HepG2 (cell line): ENCODE measurements around the gene RAD9A. TPM values are rescaled to one million over a fixed set of nuclear protein-coding genes. Genes with fewer than 3 reads are reported as not detected.

Experiments
- ATAC-seq: fragments of 200-7000 bp; cut with Tn5 transposase; 3 replicates; pipeline ENCODE4 v1.9.1; 2020; ENCODE audit warnings: mild to moderate bottlenecking, moderate library complexity
- BruUV-seq: library from RNA; stranded (reverse); fragments of 400-500 nt; replicated peaks from 2 replicates; lab custom pipeline; 2021; lab: Mats Ljungman, UMichigan
- CTCF ChIA-PET: fragments of 300-600 bp; formaldehyde crosslinking; extraction: SDS; loops from one replicate; lab custom pipeline; 2021; ENCODE audit warnings: low total read pairs, inconsistent platforms, low intra/inter-chr PET ratio; lab: Yijun Ruan, JAX
- POLR2A ChIA-PET: fragments of 350-600 bp; sonication (Branson Sonifier 250); formaldehyde crosslinking; loops from one replicate; lab custom pipeline; 2020; ENCODE audit warnings: antibody characterized with exemption, inconsistent platforms; lab: Yijun Ruan, JAX
- DNase-seq: peaks from one replicate; pipeline ENCODE4 v3.0.0-alpha.2; 2015; ENCODE audit warnings: low spot score
- FAIRE-seq: peaks from 3 replicates; lab custom pipeline; 2011; peaks lifted over from hg19 to GRCh38; lab: Jason Lieb, UNC
- H2AFZ ChIP-seq: one replicate; pipeline ENCODE4 v1.6.1; 2011; ENCODE audit warnings: low read length, inconsistent platforms
- H3K27ac ChIP-seq: fragments of 300-600 bp; 3 replicates; pipeline ENCODE4 v1.8.0; 2011; ENCODE audit warnings: mixed run types, mild to moderate bottlenecking, mixed read lengths, low read length, inconsistent platforms; ENCODE audit not compliant: insufficient read depth; ENCODE audit errors: extremely low read length
- H3K27me3 ChIP-seq, 2 experiments: fragments of 200-600 bp in 1 of 2; 2 replicates in 1 of 2; 3 replicates in 1 of 2; pipeline versions ENCODE4 v1.6.0 to v1.8.0; 2011; ENCODE audit warnings: low read length in 2 of 2, mild to moderate bottlenecking in 2 of 2, moderate library complexity in 2 of 2, inconsistent platforms in 1 of 2; ENCODE audit not compliant: insufficient read depth in 2 of 2, control insufficient read depth in 1 of 2
- H3K36me3 ChIP-seq, 2 experiments: fragments of 200-600 bp in 1 of 2; replicated peaks in 1 of 2; 2 replicates in 1 of 2; 3 replicates in 1 of 2; pipeline versions ENCODE4 v1.5.1 to v1.8.0; 2011; ENCODE audit warnings: low read length in 2 of 2, inconsistent platforms in 1 of 2; ENCODE audit not compliant: insufficient read depth in 2 of 2, control insufficient read depth in 1 of 2
- H3K4me1 ChIP-seq: 2 replicates; pipeline ENCODE4 v1.5.1; 2012; ENCODE audit warnings: low read length, inconsistent platforms; ENCODE audit not compliant: insufficient read depth
- H3K4me2 ChIP-seq: 2 replicates; pipeline ENCODE4 v1.6.0; 2011; ENCODE audit warnings: low read depth, low read length, inconsistent platforms
- H3K4me3 ChIP-seq, 3 experiments: fragments of 200-600 bp in 1 of 3; sonication (generic), shearing (Covaris generic) in 1 of 3; replicated peaks in 1 of 3; 2 replicates each; pipeline ENCODE4 v1.5.1; 2011 to 2016; ENCODE audit warnings: low read length in 3 of 3, inconsistent platforms in 2 of 3, low read depth in 2 of 3, mild to moderate bottlenecking in 2 of 3, control low read depth in 1 of 3, mixed read lengths in 1 of 3; ENCODE audit not compliant: insufficient read depth in 1 of 3
- H3K79me2 ChIP-seq: one replicate; pipeline ENCODE4 v1.6.1; 2011; ENCODE audit warnings: low read length, inconsistent platforms; ENCODE audit not compliant: insufficient read depth
- H3K9ac ChIP-seq: 2 replicates; pipeline ENCODE4 v1.6.0; 2011; ENCODE audit warnings: mild to moderate bottlenecking, low read depth, low read length, inconsistent platforms; ENCODE audit not compliant: insufficient read depth
- H3K9me3 ChIP-seq: 2 replicates; pipeline ENCODE4 v1.5.1; 2012; ENCODE audit warnings: mild to moderate bottlenecking, low read length
- H4K20me1 ChIP-seq: 2 replicates; pipeline ENCODE4 v1.6.0; 2011; ENCODE audit warnings: inconsistent platforms, mild to moderate bottlenecking, low read length, moderate library complexity; ENCODE audit not compliant: insufficient read depth
- DNMT1 ChIP-seq: sonication (generic); formaldehyde crosslinking; IDR thresholded peaks from 2 replicates; pipeline ENCODE4 v1.5.1; 2020; ENCODE audit warnings: mild to moderate bottlenecking, missing genetic modification reagents
- RXRB ChIP-seq: IDR thresholded peaks from 2 replicates; pipeline ENCODE4 v1.6.1; 2016; ENCODE audit warnings: borderline replicate concordance, missing genetic modification reagents, missing compliant biosample characterization
- ZNF296 ChIP-seq: sonication (generic); formaldehyde crosslinking; conservative IDR thresholded peaks from 2 replicates; pipeline ENCODE4 v1.5.0; 2020; ENCODE audit warnings: mild to moderate bottlenecking, missing genetic modification reagents
- ZNF816 ChIP-seq: sonication (generic); formaldehyde crosslinking; IDR thresholded peaks from 2 replicates; pipeline ENCODE4 v1.8.0; 2022; ENCODE audit warnings: missing genetic modification reagents, mild to moderate bottlenecking, borderline replicate concordance
- WGBS: methylation state at CpG from one replicate; pipeline ENCODE4 v1.1.6; 2017; ENCODE audit warnings: low lambda C conversion rate; 5-methylcytosine and 5-hydroxymethylcytosine counted together
- in situ Hi-C: cut with HindIII; loops from 2 replicates; pipeline ENCODE4 v1.10.0; 2017; ENCODE audit warnings: low pct_unique_long_range_greater_than_20kb; ENCODE audit not compliant: extremely low pct_ligation_motif_present
- intact Hi-C: fragments of 100-400 bp; cut with micrococcal nuclease; formaldehyde crosslinking; loops from one replicate; pipeline ENCODE4 v1.10.0; 2022; ENCODE audit not compliant: unreplicated experiment
- polyA plus RNA-seq, 8 experiments: library from polyadenylated mRNA; depleted of rRNA in 3 of 8; stranded (reverse) in 7 of 8; unstranded in 1 of 8; fragments of >200 nt; fragmentation: Illumina TruSeq in 4 of 8; extraction: Trizol in 4 of 8; gene quantifications; 2 replicates each; pipeline versions ENCODE4 v1.2.1 to v1.2.3, GENCODE V29; 2011 to 2016; ENCODE audit warnings: low read depth in 4 of 8, missing spikeins in 1 of 8, mixed read lengths in 1 of 8; ENCODE audit not compliant: insufficient read depth in 1 of 8
- total RNA-seq, 5 experiments: library from RNA; depleted of rRNA; stranded (reverse); fragments of >200 nt; fragmentation: Illumina TruSeq; extraction: Trizol; gene quantifications; 2 replicates each; pipeline ENCODE4 v1.2.3, GENCODE V29; 2016; ENCODE audit warnings: low read depth in 1 of 5
- TF ChIP-seq, protein P1 (sequence below): sonication (generic); formaldehyde crosslinking; IDR thresholded peaks from 2 replicates; pipeline ENCODE4 v1.5.1; 2020; ENCODE audit warnings: mild to moderate bottlenecking, missing genetic modification reagents, moderate library complexity
- TF ChIP-seq, protein P2 (sequence below): IDR thresholded peaks from 2 replicates; pipeline ENCODE4 v1.6.1; 2016; ENCODE audit warnings: missing biosample characterization, missing genetic modification reagents, low read depth
- TF ChIP-seq, protein P3 (sequence below): fragments of 450-650 bp; IDR thresholded peaks from 2 replicates; pipeline ENCODE4 v1.6.1; 2017

RAD9A gene
- total and polyA plus RNA-seq, 2 of the 13 experiments (the other 11 are each of a cell fraction or from before 2014, with no cell fraction given), result 10.1 to 15.7 TPM

DNA sequence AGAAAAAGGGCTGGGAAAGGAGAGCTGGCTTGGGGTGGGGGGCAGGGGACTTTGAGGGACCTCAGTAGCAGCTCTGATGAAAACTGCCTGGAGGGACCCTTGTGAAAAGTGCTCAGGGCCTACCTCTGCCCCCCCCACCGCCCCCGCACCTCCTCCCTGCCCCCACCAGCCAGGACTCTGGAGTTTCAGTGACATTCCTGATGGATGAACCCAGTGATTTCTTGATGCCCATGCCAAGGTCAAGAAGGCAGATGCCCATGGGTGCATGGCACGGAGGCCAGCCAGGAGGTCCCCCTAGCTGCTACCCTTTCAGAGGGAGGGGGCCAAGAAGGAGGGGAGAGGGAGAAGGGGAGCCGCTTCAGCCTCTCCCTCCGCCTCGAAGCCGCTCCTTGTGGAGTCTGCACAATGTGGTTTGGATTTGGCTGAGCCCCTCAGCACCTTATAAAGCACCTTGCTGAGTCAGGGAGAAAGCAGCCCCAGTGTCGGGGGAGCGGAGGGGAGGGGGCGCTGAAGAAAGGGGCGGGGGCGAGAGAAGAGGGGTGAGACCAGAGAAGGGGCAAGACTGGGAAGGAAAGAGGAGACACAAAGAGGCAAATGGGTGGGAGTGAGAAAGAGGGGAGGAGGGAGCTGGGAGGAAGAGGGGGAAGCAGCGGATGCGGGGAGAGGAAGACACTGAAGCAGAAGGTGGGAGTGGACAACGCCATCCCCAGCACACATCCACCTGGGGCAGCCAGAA lies 16.3 kb upstream of the RAD9A start:
- in situ Hi-C loops (no loop called here), intact Hi-C loops (no loop called here)
- H3K79me2 ChIP-seq, result no peaks in the 10 kb centered on the region
- no peaks in the 10 kb centered on the region for H4K20me1 ChIP-seq
- no peak overlapping the region for H3K27ac ChIP-seq
- no peaks in the 10 kb centered on the region for H3K36me3 ChIP-seq
- peaks cover 41% of the 10 kb centered on the region for H3K4me1 ChIP-seq
- no peak overlapping the region for H3K4me2 ChIP-seq
- H2AFZ ChIP-seq, result no peak overlapping the region
- DNase-seq (no peak), ATAC-seq (no peak), FAIRE-seq (no peak)
- H3K4me3 ChIP-seq, result no peak overlapping the region
- no peak overlapping the region for H3K9ac ChIP-seq
- peaks cover 3 to 12% of the 10 kb centered on the region in 2 experiments; a peak in 3 of 5 replicates for H3K27me3 ChIP-seq
- WGBS, result 55% methylated on average over 14 of the region's 15 CpGs
- no peak for TF ChIP-seq ZNF296 (CRISPR knock-in tag)
- POLR2A ChIA-PET, result interaction anchor here (1.2 to 18.5 kb wide), 2 partner anchors 16 to 22 kb away, joined by 4 to 365 read pairs; partner anchors contain the start of genes POLD4 and RAD9A
- no peaks in the 10 kb centered on the region for H3K9me3 ChIP-seq
- CTCF ChIA-PET, result no interaction called here
- BruUV-seq, result no TSS peak

DNA sequence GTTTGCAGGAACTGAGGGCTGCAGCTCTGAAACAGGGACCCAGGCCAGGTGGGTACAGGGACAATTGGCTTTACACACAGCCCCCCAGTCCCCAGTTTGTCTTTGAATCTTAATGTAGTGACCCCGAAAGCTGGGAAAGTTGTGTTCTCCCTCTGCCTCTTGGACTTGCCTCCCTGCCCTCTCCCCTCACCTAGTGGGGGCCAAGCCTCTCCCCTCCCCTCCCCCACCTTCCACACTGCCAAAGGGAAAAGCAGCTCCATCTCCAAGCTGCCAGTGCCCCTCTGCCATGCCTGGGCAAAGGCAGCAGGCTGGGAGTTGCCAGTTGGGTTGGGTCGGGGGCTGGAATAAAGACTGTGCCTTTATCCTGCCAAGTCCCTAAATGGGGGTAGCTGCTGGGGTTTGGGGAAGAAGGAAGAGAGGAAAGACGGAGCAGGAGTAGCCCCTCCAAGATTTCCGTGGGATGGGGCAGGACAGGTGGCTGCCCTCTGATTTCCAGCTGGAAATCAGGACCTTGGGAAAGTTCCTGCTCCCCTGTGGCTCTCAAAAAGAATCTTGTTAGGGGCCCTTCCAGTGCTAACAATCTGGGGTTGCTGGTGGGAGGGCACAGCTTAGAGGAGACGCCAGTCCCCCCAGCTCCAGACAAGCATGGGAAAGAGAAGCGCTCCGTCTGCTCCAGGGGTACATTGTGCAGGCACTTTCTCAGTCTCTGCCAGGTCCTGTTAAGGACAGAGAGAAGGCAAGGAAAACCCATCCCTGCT lies 15.5 kb upstream of the RAD9A start:
- H3K4me1 ChIP-seq, result peaks cover 44% of the 10 kb centered on the region
- DNase-seq, result no peak
- intact Hi-C loops (no loop called here), in situ Hi-C loops (no loop called here)
- H3K4me3 ChIP-seq, result no peak overlapping the region
- CTCF ChIA-PET, result no interaction called here
- 67% methylated on average over 4 of the region's 7 CpGs for WGBS
- no peak overlapping the region for H3K9ac ChIP-seq
- POLR2A ChIA-PET, result interaction anchor here (1.2 to 18.5 kb wide), 2 partner anchors 15 to 23 kb away, joined by 4 to 365 read pairs; partner anchors contain the start of genes POLD4 and RAD9A
- no peaks in the 10 kb centered on the region for H3K36me3 ChIP-seq
- no peak overlapping the region for H3K4me2 ChIP-seq
- H3K27me3 ChIP-seq, result peaks cover 3 to 20% of the 10 kb centered on the region in 2 experiments; a peak in 3 of 5 replicates
- H2AFZ ChIP-seq, result no peak overlapping the region
- no peak for ATAC-seq
- FAIRE-seq, result no peak
- H3K27ac ChIP-seq, result no peak overlapping the region
- H3K79me2 ChIP-seq, result no peaks in the 10 kb centered on the region
- H3K9me3 ChIP-seq, result no peaks in the 10 kb centered on the region
- H4K20me1 ChIP-seq, result no peaks in the 10 kb centered on the region
- BruUV-seq, result no TSS peak
- TF ChIP-seq, protein P1, sequence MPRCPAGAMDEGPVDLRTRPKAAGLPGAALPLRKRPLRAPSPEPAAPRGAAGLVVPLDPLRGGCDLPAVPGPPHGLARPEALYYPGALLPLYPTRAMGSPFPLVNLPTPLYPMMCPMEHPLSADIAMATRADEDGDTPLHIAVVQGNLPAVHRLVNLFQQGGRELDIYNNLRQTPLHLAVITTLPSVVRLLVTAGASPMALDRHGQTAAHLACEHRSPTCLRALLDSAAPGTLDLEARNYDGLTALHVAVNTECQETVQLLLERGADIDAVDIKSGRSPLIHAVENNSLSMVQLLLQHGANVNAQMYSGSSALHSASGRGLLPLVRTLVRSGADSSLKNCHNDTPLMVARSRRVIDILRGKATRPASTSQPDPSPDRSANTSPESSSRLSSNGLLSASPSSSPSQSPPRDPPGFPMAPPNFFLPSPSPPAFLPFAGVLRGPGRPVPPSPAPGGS (CRISPR knock-in tag), result no peak
- TF ChIP-seq RXRB (no peak), DNMT1 (no peak), ZNF816 (CRISPR knock-in tag) (no peak)
- TF ChIP-seq, protein P2, sequence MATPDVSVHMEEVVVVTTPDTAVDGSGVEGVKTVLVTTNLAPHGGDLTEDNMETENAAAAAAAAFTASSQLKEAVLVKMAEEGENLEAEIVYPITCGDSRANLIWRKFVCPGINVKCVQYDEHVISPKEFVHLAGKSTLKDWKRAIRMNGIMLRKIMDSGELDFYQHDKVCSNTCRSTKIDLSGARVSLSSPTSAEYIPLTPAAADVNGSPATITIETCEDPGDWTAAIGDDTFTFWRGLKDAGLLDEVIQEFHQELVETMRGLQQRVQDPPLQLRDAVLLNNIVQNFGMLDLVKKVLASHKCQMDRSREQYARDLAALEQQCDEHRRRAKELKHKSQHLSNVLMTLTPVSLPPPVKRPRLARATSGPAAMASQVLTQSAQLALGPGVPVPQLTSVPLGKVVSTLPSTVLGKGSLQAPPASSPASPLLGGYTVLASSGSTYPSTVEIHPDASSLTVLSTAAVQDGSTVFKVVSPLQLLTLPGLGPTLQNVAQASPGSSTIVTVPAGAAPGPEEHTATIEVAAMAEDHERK (CRISPR knock-in tag), result no peak
- TF ChIP-seq, protein P3, sequence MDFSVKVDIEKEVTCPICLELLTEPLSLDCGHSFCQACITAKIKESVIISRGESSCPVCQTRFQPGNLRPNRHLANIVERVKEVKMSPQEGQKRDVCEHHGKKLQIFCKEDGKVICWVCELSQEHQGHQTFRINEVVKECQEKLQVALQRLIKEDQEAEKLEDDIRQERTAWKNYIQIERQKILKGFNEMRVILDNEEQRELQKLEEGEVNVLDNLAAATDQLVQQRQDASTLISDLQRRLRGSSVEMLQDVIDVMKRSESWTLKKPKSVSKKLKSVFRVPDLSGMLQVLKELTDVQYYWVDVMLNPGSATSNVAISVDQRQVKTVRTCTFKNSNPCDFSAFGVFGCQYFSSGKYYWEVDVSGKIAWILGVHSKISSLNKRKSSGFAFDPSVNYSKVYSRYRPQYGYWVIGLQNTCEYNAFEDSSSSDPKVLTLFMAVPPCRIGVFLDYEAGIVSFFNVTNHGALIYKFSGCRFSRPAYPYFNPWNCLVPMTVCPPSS, result no peak
